Progenitor cell of endocrine pancreas (in vitro differentiated cells): ENCODE results near the gene PGA3. TPM values are rescaled to one million over a fixed set of nuclear protein-coding genes. Genes with fewer than 3 reads are reported as not detected.
"Not testable (repeated sequence)": the region's sequence is repeated elsewhere in the genome, so short reads cannot be mapped to it uniquely, and the experiment has no call there.

Experiments
- DNase-seq: peaks from one replicate; pipeline ENCODE4 v3.0.0; 2021; ENCODE audit warnings: low spot score; ENCODE audit not compliant: unreplicated experiment
- H3K27ac Mint-ChIP-seq: 2 replicates; pipeline ENCODE4 v1.8.0; 2021; ENCODE audit warnings: mild to moderate bottlenecking, moderate library complexity, mixed read lengths
- H3K27me3 Mint-ChIP-seq: 2 replicates; pipeline ENCODE4 v1.8.0; 2021; ENCODE audit warnings: mixed read lengths
- H3K36me3 Mint-ChIP-seq: 2 replicates; pipeline ENCODE4 v1.8.0; 2022; ENCODE audit warnings: mixed read lengths; ENCODE audit not compliant: insufficient read depth
- H3K4me1 Mint-ChIP-seq: 2 replicates; pipeline ENCODE4 v1.8.0; 2021; ENCODE audit warnings: low read depth, mixed read lengths
- H3K4me3 Mint-ChIP-seq: 2 replicates; pipeline ENCODE4 v1.8.0; 2021; ENCODE audit warnings: low read depth, mild to moderate bottlenecking, moderate library complexity, mixed read lengths
- H3K9me3 Mint-ChIP-seq: 2 replicates; pipeline ENCODE4 v1.8.0; 2021; ENCODE audit warnings: low read depth, mixed read lengths
- total RNA-seq: library from RNA; stranded (reverse); gene quantifications from 2 replicates; pipeline ENCODE4 v1.2.1, GENCODE V29; 2021
- TF ChIP-seq, protein P1 (sequence below): fragments of 200-600 bp; sonication (generic); IDR thresholded peaks from one replicate; pipeline ENCODE4 v1.5.0; 2021; ENCODE audit warnings: antibody characterized with exemption, mild to moderate bottlenecking; ENCODE audit not compliant: unreplicated experiment

The PGA3 gene
- total RNA-seq, 1 donor from 2014 or later = not detected

DNA sequence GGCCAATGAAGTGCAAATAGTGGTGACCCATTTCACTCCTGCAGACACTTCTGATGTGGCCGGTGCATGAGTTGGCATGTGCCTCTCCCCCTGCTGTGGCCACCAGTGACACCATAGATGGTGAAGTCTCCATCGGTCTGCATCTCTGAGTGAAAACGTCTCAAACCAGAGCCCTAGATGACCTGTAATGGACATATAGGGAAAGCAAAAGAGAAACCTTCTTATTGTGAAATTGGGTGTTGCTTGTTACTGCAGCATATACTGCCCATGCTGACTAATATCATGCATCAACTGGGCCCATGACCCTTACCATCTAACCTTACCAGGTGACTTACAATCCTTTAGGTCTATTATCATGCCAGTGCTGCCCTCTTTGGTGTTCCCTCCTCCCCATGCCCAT, 30.4 kb upstream of the PGA3 start:
- Mint-ChIP-seq H3K27ac (peak overlapping the region; percentile 50), H3K4me1 (no peaks in the 10 kb centered on the region), H3K27me3 (peaks cover 17% of the 10 kb centered on the region), H3K4me3 (no peak overlapping the region), H3K9me3 (no peaks in the 10 kb centered on the region), H3K36me3 (no peaks in the 10 kb centered on the region)
- no peak for DNase-seq
- TF ChIP-seq, protein P1, sequence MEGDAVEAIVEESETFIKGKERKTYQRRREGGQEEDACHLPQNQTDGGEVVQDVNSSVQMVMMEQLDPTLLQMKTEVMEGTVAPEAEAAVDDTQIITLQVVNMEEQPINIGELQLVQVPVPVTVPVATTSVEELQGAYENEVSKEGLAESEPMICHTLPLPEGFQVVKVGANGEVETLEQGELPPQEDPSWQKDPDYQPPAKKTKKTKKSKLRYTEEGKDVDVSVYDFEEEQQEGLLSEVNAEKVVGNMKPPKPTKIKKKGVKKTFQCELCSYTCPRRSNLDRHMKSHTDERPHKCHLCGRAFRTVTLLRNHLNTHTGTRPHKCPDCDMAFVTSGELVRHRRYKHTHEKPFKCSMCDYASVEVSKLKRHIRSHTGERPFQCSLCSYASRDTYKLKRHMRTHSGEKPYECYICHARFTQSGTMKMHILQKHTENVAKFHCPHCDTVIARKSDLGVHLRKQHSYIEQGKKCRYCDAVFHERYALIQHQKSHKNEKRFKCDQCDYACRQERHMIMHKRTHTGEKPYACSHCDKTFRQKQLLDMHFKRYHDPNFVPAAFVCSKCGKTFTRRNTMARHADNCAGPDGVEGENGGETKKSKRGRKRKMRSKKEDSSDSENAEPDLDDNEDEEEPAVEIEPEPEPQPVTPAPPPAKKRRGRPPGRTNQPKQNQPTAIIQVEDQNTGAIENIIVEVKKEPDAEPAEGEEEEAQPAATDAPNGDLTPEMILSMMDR = no peak

DNA sequence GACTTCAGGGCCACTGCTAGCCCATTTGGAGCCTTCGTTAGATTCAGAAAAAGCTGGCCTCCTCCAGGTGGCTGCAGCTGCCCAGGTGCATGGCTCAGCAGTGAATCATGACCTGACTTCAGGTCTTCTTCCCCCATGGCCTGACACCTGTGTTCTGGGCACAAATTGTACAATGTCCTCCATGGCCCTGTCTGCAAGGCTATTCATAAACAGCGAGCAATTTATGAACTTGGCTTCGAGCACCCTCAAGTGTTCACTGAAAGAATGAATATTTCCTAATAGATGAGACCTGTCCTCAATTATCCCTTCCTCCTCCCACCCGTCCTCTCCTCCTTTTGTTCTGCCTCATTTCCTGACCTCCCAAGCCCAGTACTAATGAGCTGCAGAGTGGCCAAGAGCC, 29.9 kb upstream of the PGA3 start:
- H3K4me1 Mint-ChIP-seq = no peaks in the 10 kb centered on the region
- TF ChIP-seq, protein P1 = no peak
- no peak overlapping the region for H3K4me3 Mint-ChIP-seq
- peaks cover 17% of the 10 kb centered on the region for H3K27me3 Mint-ChIP-seq
- H3K9me3 Mint-ChIP-seq = no peaks in the 10 kb centered on the region
- H3K27ac Mint-ChIP-seq = no peak overlapping the region
- no peaks in the 10 kb centered on the region for H3K36me3 Mint-ChIP-seq
- no peak for DNase-seq

DNA sequence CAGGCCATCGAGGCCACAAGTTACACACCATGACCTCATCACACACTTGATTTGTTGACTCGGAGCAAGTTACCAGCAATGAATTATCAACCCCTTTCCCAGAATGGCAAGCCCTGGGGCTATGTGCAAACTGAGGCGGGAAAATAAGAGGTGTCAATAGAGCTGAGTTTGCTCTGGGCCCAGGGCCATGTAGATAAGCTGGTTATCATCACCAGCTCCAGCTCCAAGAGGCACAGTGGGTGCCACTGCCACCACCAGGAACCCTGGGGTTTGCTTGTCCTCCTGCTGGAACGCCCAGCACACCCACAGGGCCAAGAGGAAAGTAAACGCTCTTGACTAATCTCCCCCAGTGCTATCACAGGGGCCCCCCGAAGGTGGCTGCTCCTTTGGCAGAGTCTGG, 29.0 kb upstream of the PGA3 start:
- H3K27me3 Mint-ChIP-seq = peaks cover 17% of the 10 kb centered on the region
- no peaks in the 10 kb centered on the region for H3K36me3 Mint-ChIP-seq
- no peak for DNase-seq
- H3K4me1 Mint-ChIP-seq = no peaks in the 10 kb centered on the region
- H3K27ac Mint-ChIP-seq = no peak overlapping the region
- no peaks in the 10 kb centered on the region for H3K9me3 Mint-ChIP-seq
- no peak overlapping the region for H3K4me3 Mint-ChIP-seq
- TF ChIP-seq, protein P1 = no peak

DNA sequence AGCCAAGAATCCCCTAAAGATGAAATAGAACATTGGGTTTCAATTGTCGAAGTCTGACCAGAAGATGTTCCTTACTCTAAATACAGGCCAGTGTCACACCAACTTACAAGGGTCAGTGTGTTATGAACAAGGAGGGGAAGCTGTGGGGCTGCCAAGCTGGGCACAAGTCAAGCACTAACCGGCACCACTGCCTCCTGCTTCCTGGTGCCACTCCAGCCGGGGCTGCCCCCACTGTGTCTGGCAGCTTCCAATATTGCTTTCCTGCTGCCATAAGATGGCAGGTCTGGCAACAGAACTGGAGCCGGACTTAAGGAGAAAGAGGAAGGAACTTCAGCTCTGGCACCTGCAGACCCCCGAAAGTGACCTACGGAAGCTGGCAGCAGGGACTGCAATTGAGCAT, 28.4 kb upstream of the PGA3 start:
- Mint-ChIP-seq H3K4me1 (no peaks in the 10 kb centered on the region), H3K27me3 (peaks cover 17% of the 10 kb centered on the region), H3K9me3 (no peaks in the 10 kb centered on the region), H3K4me3 (no peak overlapping the region), H3K36me3 (no peaks in the 10 kb centered on the region), H3K27ac (no peak overlapping the region)
- TF ChIP-seq, protein P1 = no peak
- DNase-seq = no peak

GRCh38 chr11:61176446-61176845, 26.9 kb upstream of the PGA3 start:
- H3K36me3 Mint-ChIP-seq = no peaks in the 10 kb centered on the region
- peaks cover 17% of the 10 kb centered on the region for H3K27me3 Mint-ChIP-seq
- no peak for DNase-seq
- H3K4me3 Mint-ChIP-seq = no peak overlapping the region
- H3K4me1 Mint-ChIP-seq = no peaks in the 10 kb centered on the region
- TF ChIP-seq, protein P1 = no peak
- H3K9me3 Mint-ChIP-seq = no peaks in the 10 kb centered on the region
- H3K27ac Mint-ChIP-seq = peak overlapping the region; percentile 35

DNA sequence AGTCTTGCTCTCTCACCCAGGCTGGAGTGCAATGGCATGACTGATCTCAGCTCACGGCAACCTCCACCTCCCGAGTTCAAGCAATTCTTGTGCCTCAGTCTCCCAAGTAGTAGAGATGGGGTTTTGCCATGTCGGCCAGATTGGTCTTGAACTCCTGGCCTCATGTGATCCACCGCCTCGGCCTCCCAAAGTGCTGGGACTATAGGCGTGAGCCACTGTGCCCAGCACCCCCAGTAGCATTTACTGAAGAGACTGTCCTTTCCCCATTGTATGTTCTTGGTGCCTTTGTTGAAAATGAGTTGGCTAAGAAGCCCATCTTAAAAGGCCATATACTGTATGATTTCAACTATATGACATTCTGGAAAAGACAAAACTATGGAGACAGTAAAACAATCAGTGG, 23.1 kb upstream of the PGA3 start:
- not testable (repeated sequence) for H3K27ac Mint-ChIP-seq, H3K9me3 Mint-ChIP-seq, DNase-seq, H3K4me3 Mint-ChIP-seq, H3K36me3 Mint-ChIP-seq, H3K27me3 Mint-ChIP-seq, H3K4me1 Mint-ChIP-seq
